Smooth muscle cell of bladder (primary cell): Measurements from ENCODE around the gene C22orf39. TPM values are rescaled to one million over a fixed set of nuclear protein-coding genes. Genes with fewer than 3 reads are reported as not detected.

ENCODE experiments used
- total RNA-seq: library from RNA; depleted of rRNA; stranded (reverse); fragments of >200 nt; gene quantifications from 2 replicates; pipeline ENCODE4 v1.2.3, GENCODE V29; 2014

Gene C22orf39
- total RNA-seq, result 19.9 and 23.1 TPM in 2 replicates

GRCh38 chr22:19447330-19448075, at the start of gene C22orf39:
Gene C22orf39 (minus strand): TSS chr22:19447711. CDS start chr22:19447688, 23 bp downstream.

GRCh38 chr22:19479355-19480172, 32.1 kb upstream of the C22orf39 start, which contains the start of gene CDC45:
Gene CDC45 (plus strand): TSS chr22:19479920. CDS start chr22:19479969, 49 bp downstream.

GRCh38 chr22:19478901-19479354, 31.4 kb upstream of the C22orf39 start, which contains the start of gene UFD1:
Gene UFD1 (minus strand): TSS chr22:19479193. CDS start chr22:19479085, 108 bp downstream.

GRCh38 chr22:19432133-19432851, 15.2 kb downstream of the C22orf39 start, which contains the start of gene MRPL40:
Gene MRPL40 (plus strand): TSS chr22:19432545. CDS start chr22:19432555, 10 bp downstream.

GRCh38 chr22:19431649-19432132, 15.8 kb downstream of the C22orf39 start, which contains the start of gene HIRA:
Gene HIRA (minus strand): TSS chr22:19431733. CDS start chr22:19431476, 257 bp downstream.

Other genes with a start within 250 kb of the C22orf39 start
- 7.0 and 7.8 TPM in 2 replicates for gene CLTCL1, start 156.0 kb downstream of the C22orf39 start, total RNA-seq
- 19.5 and 21.3 TPM in 2 replicates for gene HIRA, start 16.0 kb downstream of the C22orf39 start, total RNA-seq
- 49.2 and 54.9 TPM in 2 replicates for gene MRPL40, start 15.2 kb downstream of the C22orf39 start, total RNA-seq
- gene UFD1, start 31.5 kb upstream of the C22orf39 start, total RNA-seq, result 51.5 and 57.0 TPM in 2 replicates
- gene CDC45, start 32.2 kb upstream of the C22orf39 start, total RNA-seq, result 1.7 and 3.1 TPM in 2 replicates
- gene CLDN5, start 76.7 kb upstream of the C22orf39 start, total RNA-seq, result 0.28 and 2.5 TPM in 2 replicates